ENCODE data around the gene CRY2.
A peak's percentile ranks its signal among the peaks of the same experiment; 100 is the strongest.

Gene CRY2

DNA sequence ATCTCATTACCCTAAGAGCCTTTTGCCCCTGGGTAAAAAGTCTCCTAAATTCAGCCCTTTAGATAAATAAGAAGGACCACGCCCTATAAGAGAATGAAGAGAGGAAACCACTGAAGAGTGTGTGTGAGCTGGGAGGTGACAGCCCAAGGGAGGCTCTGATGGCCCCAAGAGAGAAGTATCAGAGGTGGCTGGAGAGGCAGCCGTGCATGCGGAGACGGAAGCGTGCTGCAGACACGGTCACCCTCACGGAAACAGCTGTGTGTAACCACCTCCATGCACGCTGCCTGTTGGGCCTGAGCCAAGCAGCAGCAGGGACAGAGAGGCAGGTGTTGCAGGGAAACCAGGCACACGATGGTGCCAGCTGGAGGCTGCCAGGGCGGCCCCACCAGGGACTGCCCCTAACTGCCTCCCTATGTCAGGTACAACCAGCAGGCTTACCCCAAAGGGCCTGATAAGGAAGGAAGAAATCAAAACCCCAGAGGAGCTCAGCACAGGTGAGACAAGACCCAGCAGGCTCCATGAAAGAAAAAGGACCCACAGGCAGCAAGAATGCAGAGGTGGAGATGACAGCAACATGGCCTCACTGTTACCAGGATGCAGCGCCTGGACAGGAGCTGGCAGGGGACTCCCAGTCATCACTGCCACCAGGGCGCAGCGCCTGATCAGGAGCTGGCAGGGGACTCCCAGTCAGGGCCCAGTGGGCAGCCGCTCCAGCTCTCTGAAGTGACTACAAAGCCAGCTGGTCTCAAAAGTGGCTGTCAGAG lies 82.9 kb downstream of the CRY2 start:
- POLR2A ChIA-PET = interaction anchor here (0.8 kb wide), 1 partner anchor 29 kb away, joined by 3 read pairs; no protein-coding TSS in a partner anchor
- H3K4me3 ChIP-seq (ENCODE audit: control insufficient read depth in 1 of 7, extremely low read depth in 1 of 7, insufficient read depth in 4 of 7, low read depth in 2 of 7, low read length in 6 of 7) = no peak overlapping the region
- peaks cover 0 to 14% (median 10%) of the 10 kb centered on the region in 4 experiments for H3K4me1 ChIP-seq (ENCODE audit: control extremely low read depth in 1 of 4, control insufficient read depth in 4 of 4, insufficient read depth in 4 of 4, low read length in 3 of 4)
- H3K27ac ChIP-seq (ENCODE audit: insufficient read depth in 1 of 2, low read depth in 1 of 2, low read length in 2 of 2, poor library complexity in 1 of 2, severe bottlenecking in 2 of 2) = no peak overlapping the region
- WGBS (ENCODE audit: insufficient coverage) = 63% methylated on average over 14 of the region's 14 CpGs
- H3K9me3 ChIP-seq (ENCODE audit: control extremely low read depth in 1 of 5, control insufficient read depth in 4 of 5, insufficient read depth in 2 of 5, low read depth in 1 of 5, low read length in 4 of 5) = no peaks in the 10 kb centered on the region
- CTCF ChIA-PET = interaction anchor here (1.0 kb wide), 3 partner anchors 35 to 58 kb away, joined by 3 to 4 read pairs (median 3); no protein-coding TSS in a partner anchor
- no peaks in the 10 kb centered on the region for H3K27me3 ChIP-seq (replicated peaks in 2 of 5; ENCODE audit: control insufficient read depth in 4 of 5, insufficient read depth in 5 of 5, low read length in 4 of 5)
- DNase-seq = peak; percentile 41 to 85 (median 72)
- H3K36me3 ChIP-seq (ENCODE audit: control insufficient read depth in 4 of 4, insufficient read depth in 4 of 4, low read length in 3 of 4) = peaks cover 4 to 43% (median 22%) of the 10 kb centered on the region in 4 experiments

DNA sequence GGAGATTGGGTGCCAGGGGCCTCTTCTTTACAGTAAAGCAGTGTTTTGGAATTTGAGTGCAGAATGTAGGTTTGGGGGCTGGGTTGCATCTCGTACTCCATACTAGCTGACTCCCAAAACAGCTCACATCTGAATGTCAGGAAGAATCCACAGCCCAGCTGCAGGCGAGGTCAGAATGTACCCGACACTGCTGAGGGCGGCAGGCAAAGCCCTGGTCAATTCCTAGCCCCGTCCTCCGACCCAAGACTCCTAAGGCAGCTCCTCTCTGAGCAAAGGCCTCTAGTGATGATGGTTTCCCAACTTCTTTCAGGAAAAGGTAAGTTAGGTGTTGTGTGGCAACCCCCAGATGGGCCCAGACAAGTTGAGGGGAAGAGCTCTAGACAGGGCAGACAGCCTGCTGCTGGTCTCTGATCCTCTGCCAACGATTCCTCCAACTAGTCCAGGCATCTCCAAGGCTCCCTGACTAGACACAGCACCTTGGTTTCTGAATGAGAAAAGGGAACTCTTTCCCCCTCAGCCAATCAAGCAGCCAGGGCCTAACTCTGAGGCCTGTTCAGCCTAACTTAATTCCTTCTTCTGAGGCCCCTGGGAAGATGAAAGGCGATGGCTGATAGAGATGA lies 83.8 kb downstream of the CRY2 start:
- no peak for DNase-seq
- 91% methylated on average over 5 of the region's 8 CpGs for WGBS (ENCODE audit: insufficient coverage)
- POLR2A ChIA-PET = no interaction called here
- Histone ChIP-seq H3K27ac (ENCODE audit: insufficient read depth in 1 of 2, low read depth in 1 of 2, low read length in 2 of 2, poor library complexity in 1 of 2, severe bottlenecking in 2 of 2) (no peak overlapping the region), H3K27me3 (replicated peaks in 2 of 5; ENCODE audit: control insufficient read depth in 4 of 5, insufficient read depth in 5 of 5, low read length in 4 of 5) (no peaks in the 10 kb centered on the region), H3K9me3 (ENCODE audit: control extremely low read depth in 1 of 5, control insufficient read depth in 4 of 5, insufficient read depth in 2 of 5, low read depth in 1 of 5, low read length in 4 of 5) (no peaks in the 10 kb centered on the region), H3K4me3 (ENCODE audit: control insufficient read depth in 1 of 7, extremely low read depth in 1 of 7, insufficient read depth in 4 of 7, low read depth in 2 of 7, low read length in 6 of 7) (no peak overlapping the region), H3K36me3 (ENCODE audit: control insufficient read depth in 4 of 4, insufficient read depth in 4 of 4, low read length in 3 of 4) (peaks cover 6 to 52% (median 24%) of the 10 kb centered on the region in 4 experiments), H3K4me1 (ENCODE audit: control extremely low read depth in 1 of 4, control insufficient read depth in 4 of 4, insufficient read depth in 4 of 4, low read length in 3 of 4) (peaks cover 0 to 14% (median 10%) of the 10 kb centered on the region in 4 experiments)
- CTCF ChIA-PET = interaction anchor here (1.0 kb wide), 2 partner anchors 34 to 59 kb away, joined by 3 to 4 read pairs; no protein-coding TSS in a partner anchor

DNA sequence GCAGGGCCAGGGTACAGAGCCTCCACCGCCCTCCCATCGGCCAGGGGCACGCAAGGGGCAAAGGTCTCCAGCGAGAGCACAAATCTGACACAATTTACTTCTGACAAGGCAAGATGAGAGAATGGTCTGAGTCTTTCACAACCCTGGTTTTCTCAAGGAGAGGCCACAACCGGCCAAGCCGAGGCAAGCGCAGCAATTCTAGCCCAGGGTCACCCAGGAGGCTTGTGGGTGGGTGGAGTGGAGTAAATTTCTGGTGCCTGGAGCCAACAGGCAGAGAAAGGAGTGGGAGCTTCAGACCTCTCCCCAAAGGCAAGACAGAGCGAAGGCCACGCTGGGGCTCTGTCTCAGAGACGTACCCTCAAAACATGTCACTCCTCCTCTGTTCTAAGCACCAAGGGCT lies 84.5 kb downstream of the CRY2 start:
- Histone ChIP-seq H3K9me3 (ENCODE audit: control extremely low read depth in 1 of 5, control insufficient read depth in 4 of 5, insufficient read depth in 2 of 5, low read depth in 1 of 5, low read length in 4 of 5) (no peaks in the 10 kb centered on the region), H3K4me3 (ENCODE audit: control insufficient read depth in 1 of 7, extremely low read depth in 1 of 7, insufficient read depth in 4 of 7, low read depth in 2 of 7, low read length in 6 of 7) (no peak overlapping the region), H3K27ac (ENCODE audit: insufficient read depth in 1 of 2, low read depth in 1 of 2, low read length in 2 of 2, poor library complexity in 1 of 2, severe bottlenecking in 2 of 2) (no peak overlapping the region), H3K27me3 (replicated peaks in 2 of 5; ENCODE audit: control insufficient read depth in 4 of 5, insufficient read depth in 5 of 5, low read length in 4 of 5) (no peaks in the 10 kb centered on the region), H3K4me1 (ENCODE audit: control extremely low read depth in 1 of 4, control insufficient read depth in 4 of 4, insufficient read depth in 4 of 4, low read length in 3 of 4) (peaks cover 0 to 14% (median 10%) of the 10 kb centered on the region in 4 experiments), H3K36me3 (ENCODE audit: control insufficient read depth in 4 of 4, insufficient read depth in 4 of 4, low read length in 3 of 4) (peaks cover 6 to 58% (median 24%) of the 10 kb centered on the region in 4 experiments)
- ChIA-PET POLR2A (no interaction called here), CTCF (no interaction called here)
- DNase-seq = no peak
- 91% methylated on average over 9 of the region's 10 CpGs for WGBS (ENCODE audit: insufficient coverage)

DNA sequence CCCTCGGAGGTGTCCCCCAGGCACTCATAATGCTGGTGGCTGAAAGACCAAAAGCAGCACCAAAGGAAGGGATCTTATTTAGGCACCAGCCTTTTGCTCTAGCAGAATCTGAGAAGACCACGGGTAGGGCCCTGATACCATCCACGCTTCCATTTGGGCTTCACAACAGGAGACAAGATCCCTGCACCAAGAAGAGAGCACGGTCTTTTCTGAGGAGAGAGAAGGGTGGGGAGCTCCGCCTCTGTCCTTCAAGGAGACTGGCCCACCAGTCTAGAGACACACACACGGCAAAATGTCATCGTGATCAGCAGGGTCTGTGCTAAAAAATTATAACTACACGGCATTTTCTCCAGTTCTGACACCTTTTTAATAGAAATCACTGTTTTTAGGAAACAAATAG lies 84.9 kb downstream of the CRY2 start:
- H3K9me3 ChIP-seq (ENCODE audit: control extremely low read depth in 1 of 5, control insufficient read depth in 4 of 5, insufficient read depth in 2 of 5, low read depth in 1 of 5, low read length in 4 of 5) = no peaks in the 10 kb centered on the region
- H3K36me3 ChIP-seq (ENCODE audit: control insufficient read depth in 4 of 4, insufficient read depth in 4 of 4, low read length in 3 of 4) = peaks cover 6 to 63% (median 24%) of the 10 kb centered on the region in 4 experiments
- no peak overlapping the region for H3K4me3 ChIP-seq (ENCODE audit: control insufficient read depth in 1 of 7, extremely low read depth in 1 of 7, insufficient read depth in 4 of 7, low read depth in 2 of 7, low read length in 6 of 7)
- ChIA-PET POLR2A (no interaction called here), CTCF (no interaction called here)
- WGBS (ENCODE audit: insufficient coverage) = 97% methylated on average over 3 of the region's 8 CpGs
- no peak for DNase-seq
- no peaks in the 10 kb centered on the region for H3K27me3 ChIP-seq (replicated peaks in 2 of 5; ENCODE audit: control insufficient read depth in 4 of 5, insufficient read depth in 5 of 5, low read length in 4 of 5)
- peaks cover 0 to 12% (median 8%) of the 10 kb centered on the region in 4 experiments for H3K4me1 ChIP-seq (ENCODE audit: control extremely low read depth in 1 of 4, control insufficient read depth in 4 of 4, insufficient read depth in 4 of 4, low read length in 3 of 4)
- H3K27ac ChIP-seq (ENCODE audit: insufficient read depth in 1 of 2, low read depth in 1 of 2, low read length in 2 of 2, poor library complexity in 1 of 2, severe bottlenecking in 2 of 2) = no peak overlapping the region

All from common myeloid progenitor, CD34-positive (primary cell).